WTC11 (cell line): ENCODE measurements around the gene PRAMEF13.
"Not testable (repeated sequence)": the region's sequence is repeated elsewhere in the genome, so short reads cannot be mapped to it uniquely, and the experiment has no call there.

ENCODE experiments used
- CREB1 ChIP-seq: sonication (generic); formaldehyde crosslinking; IDR thresholded peaks from 2 replicates; pipeline ENCODE4 v1.8.0; 2023; ENCODE audit warnings: mild to moderate bottlenecking, missing genetic modification reagents
- CTCF ChIP-seq: fragments of 200-600 bp; IDR thresholded peaks from 2 replicates; pipeline ENCODE4 v1.8.0; 2022; ENCODE audit warnings: antibody characterized with exemption
- E2F5 ChIP-seq: sonication (generic); formaldehyde crosslinking; IDR thresholded peaks from 2 replicates; pipeline ENCODE4 v1.8.1; 2022; ENCODE audit warnings: mild to moderate bottlenecking, moderate library complexity, missing genetic modification reagents

DNA sequence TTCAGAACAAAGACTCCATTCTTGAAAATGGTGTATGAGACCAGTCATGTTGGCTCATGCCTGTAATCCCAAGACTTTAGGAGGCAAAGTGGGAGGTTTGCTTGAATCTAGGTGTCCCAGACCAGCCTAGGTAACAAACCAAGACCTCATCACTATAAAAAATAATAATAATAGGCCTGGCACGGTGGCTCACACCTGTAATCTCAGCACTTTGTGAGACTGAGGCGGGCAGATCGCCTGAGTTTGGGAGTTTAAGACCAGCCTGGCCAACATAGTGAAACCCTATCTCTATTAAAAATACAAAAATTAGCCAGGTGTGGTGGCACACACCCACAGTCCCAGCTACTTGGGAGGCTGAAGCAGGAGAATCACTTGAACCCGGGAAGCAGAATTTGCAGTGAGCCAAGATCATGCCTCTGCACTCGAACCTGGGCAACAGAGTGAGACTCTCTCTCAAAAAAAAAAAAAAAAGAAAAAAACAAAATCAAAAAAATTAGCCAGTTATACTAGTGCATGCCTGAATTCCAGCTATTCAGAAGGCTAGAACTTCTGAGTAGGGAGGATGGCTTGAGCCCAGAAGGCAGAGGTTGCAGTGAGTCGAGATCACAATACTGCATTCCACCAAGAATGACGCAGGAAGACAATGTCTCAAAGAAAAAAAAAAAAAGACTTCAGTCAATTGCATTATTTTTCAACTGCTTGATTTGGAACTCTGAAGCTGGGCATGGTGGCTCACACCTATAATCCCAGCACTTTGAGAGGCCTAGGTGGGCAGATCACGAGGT lies 26.3 kb upstream of the PRAMEF13 start:
- not testable (repeated sequence) for TF ChIP-seq CREB1; CTCF; E2F5 (CRISPR knock-in tag)
